Measurements from ENCODE around the gene WWOX. TPM values are rescaled to one million over a fixed set of nuclear protein-coding genes. Genes with fewer than 3 reads are reported as not detected.

The WWOX gene
- total and polyA plus RNA-seq, 4 donors: 5.4 to 61.5 (median 18.4) TPM

GRCh38 chr16:78333808-78334207, 234.4 kb downstream of the WWOX start:
- DNase-seq (no peak), ATAC-seq (ENCODE audit: insufficient read depth, low FRiP score) (no peak)
- WGBS, 2 donors: 86 to 91% methylated on average over 5 of the region's 5 CpGs
- no peak for TF ChIP-seq CTCF (IDR thresholded peaks at IDR 0.05; ENCODE audit: control extremely low read depth, extremely low read depth)
- H3K36me3 ChIP-seq (ENCODE audit: control insufficient read depth in 4 of 4, insufficient read depth in 4 of 4, low read length in 4 of 4): no peaks in the 10 kb centered on the region
- H3K27ac ChIP-seq (ENCODE audit: low read depth in 1 of 2, low read length in 1 of 2): no peak overlapping the region
- H3K9ac ChIP-seq (ENCODE audit: insufficient read depth in 1 of 2, low read length in 2 of 2): no peak overlapping the region
- H3K4me3 ChIP-seq: no peak overlapping the region
- no peaks in the 10 kb centered on the region for H3K4me1 ChIP-seq (ENCODE audit: control insufficient read depth in 5 of 5, insufficient read depth in 5 of 5, low read length in 5 of 5)
- H3K9me3 ChIP-seq (ENCODE audit: control insufficient read depth in 4 of 4, insufficient read depth in 3 of 4, low read length in 3 of 4): peaks cover 0 to 2% (median 0%) of the 10 kb centered on the region in 4 donors
- H3K27me3 ChIP-seq (ENCODE audit: control insufficient read depth in 3 of 3, insufficient read depth in 3 of 3, low read length in 2 of 3): no peaks in the 10 kb centered on the region

- ATAC-seq (ENCODE audit: insufficient read depth, low FRiP score) (no peak), DNase-seq (no peak)
- H3K4me1 ChIP-seq (ENCODE audit: control insufficient read depth in 5 of 5, insufficient read depth in 5 of 5, low read length in 5 of 5): no peaks in the 10 kb centered on the region
- no peak overlapping the region for H3K9ac ChIP-seq (ENCODE audit: insufficient read depth in 1 of 2, low read length in 2 of 2)
- no peak overlapping the region for H3K27ac ChIP-seq (ENCODE audit: low read depth in 1 of 2, low read length in 1 of 2)
- no peak for TF ChIP-seq CTCF (IDR thresholded peaks at IDR 0.05; ENCODE audit: control extremely low read depth, extremely low read depth)
- no peaks in the 10 kb centered on the region for H3K27me3 ChIP-seq (ENCODE audit: control insufficient read depth in 3 of 3, insufficient read depth in 3 of 3, low read length in 2 of 3)
- H3K9me3 ChIP-seq (ENCODE audit: control insufficient read depth in 4 of 4, insufficient read depth in 3 of 4, low read length in 3 of 4): no peaks in the 10 kb centered on the region
- H3K36me3 ChIP-seq (ENCODE audit: control insufficient read depth in 4 of 4, insufficient read depth in 4 of 4, low read length in 4 of 4): peaks cover 0 to 3% (median 0%) of the 10 kb centered on the region in 4 donors
- 92 to 97% methylated on average over 1 of the region's 1 CpG for WGBS, 2 donors
- H3K4me3 ChIP-seq: no peak overlapping the region
Observed at GRCh38 chr16:78340590-78340989, 241.1 kb downstream of the WWOX start.

- no peak for ATAC-seq (ENCODE audit: insufficient read depth, low FRiP score)
- H3K4me3 ChIP-seq: no peak overlapping the region
- 96 to 97% methylated on average over 3 of the region's 3 CpGs for WGBS, 2 donors
- DNase-seq: no peak
- H3K4me1 ChIP-seq (ENCODE audit: control insufficient read depth in 5 of 5, insufficient read depth in 5 of 5, low read length in 5 of 5): no peaks in the 10 kb centered on the region
- TF ChIP-seq CTCF (IDR thresholded peaks at IDR 0.05; ENCODE audit: control extremely low read depth, extremely low read depth): no peak
- H3K9ac ChIP-seq (ENCODE audit: insufficient read depth in 1 of 2, low read length in 2 of 2): no peak overlapping the region
- no peak overlapping the region for H3K27ac ChIP-seq (ENCODE audit: low read depth in 1 of 2, low read length in 1 of 2)
- H3K27me3 ChIP-seq (ENCODE audit: control insufficient read depth in 3 of 3, insufficient read depth in 3 of 3, low read length in 2 of 3): no peaks in the 10 kb centered on the region
- no peaks in the 10 kb centered on the region for H3K9me3 ChIP-seq (ENCODE audit: control insufficient read depth in 4 of 4, insufficient read depth in 3 of 4, low read length in 3 of 4)
- peaks cover 0 to 2% (median 0%) of the 10 kb centered on the region in 4 donors for H3K36me3 ChIP-seq (ENCODE audit: control insufficient read depth in 4 of 4, insufficient read depth in 4 of 4, low read length in 4 of 4)
Observed at GRCh38 chr16:78348068-78348467, 248.6 kb downstream of the WWOX start.

GRCh38 chr16:78348886-78349285, 249.4 kb downstream of the WWOX start:
- H3K27me3 ChIP-seq (ENCODE audit: control insufficient read depth in 3 of 3, insufficient read depth in 3 of 3, low read length in 2 of 3): no peaks in the 10 kb centered on the region
- H3K9ac ChIP-seq (ENCODE audit: insufficient read depth in 1 of 2, low read length in 2 of 2): no peak overlapping the region
- peaks cover 0 to 2% (median 0%) of the 10 kb centered on the region in 4 donors for H3K36me3 ChIP-seq (ENCODE audit: control insufficient read depth in 4 of 4, insufficient read depth in 4 of 4, low read length in 4 of 4)
- no peak for TF ChIP-seq CTCF (IDR thresholded peaks at IDR 0.05; ENCODE audit: control extremely low read depth, extremely low read depth)
- no peak overlapping the region for H3K4me3 ChIP-seq
- no peak overlapping the region for H3K27ac ChIP-seq (ENCODE audit: low read depth in 1 of 2, low read length in 1 of 2)
- no peaks in the 10 kb centered on the region for H3K9me3 ChIP-seq (ENCODE audit: control insufficient read depth in 4 of 4, insufficient read depth in 3 of 4, low read length in 3 of 4)
- H3K4me1 ChIP-seq (ENCODE audit: control insufficient read depth in 5 of 5, insufficient read depth in 5 of 5, low read length in 5 of 5): no peaks in the 10 kb centered on the region
- DNase-seq (no peak), ATAC-seq (ENCODE audit: insufficient read depth, low FRiP score) (no peak)
- WGBS, 2 donors: 93 to 96% methylated on average over 9 of the region's 9 CpGs
